Adrenal gland (tissue), 12 donors: ENCODE measurements around the gene SPPL2C. TPM values are rescaled to one million over a fixed set of nuclear protein-coding genes. Genes with fewer than 3 reads are reported as not detected.

Experiments
- DNase-seq, 7 donors: peaks; one replicate each; pipeline ENCODE4 v3.0.0-alpha.2; 2019 to 2020
- H3K27ac ChIP-seq, 5 donors: fragments of 200-600 bp; sonication (generic) in 4 of 5; 1 replicate in 3 of 5; 2 replicates in 2 of 5; pipeline versions ENCODE4 v1.5.1 to v1.8.0; 2016 to 2020; ENCODE audit warnings: mild to moderate bottlenecking in 1 of 5
- H3K27me3 ChIP-seq: fragments of 200-600 bp; 2 replicates; pipeline ENCODE4 v1.8.0; 2021
- H3K36me3 ChIP-seq, 2 donors: fragments of 200-600 bp; replicated peaks in 1 of 2; 1 replicate in 1 of 2; 2 replicates in 1 of 2; pipeline versions ENCODE4 v1.5.1 to v1.8.0; 2018 to 2022
- H3K4me1 ChIP-seq, 2 donors: fragments of 200-600 bp; replicated peaks in 1 of 2; 1 replicate in 1 of 2; 2 replicates in 1 of 2; pipeline versions ENCODE4 v1.5.1 to v1.8.0; 2018 to 2021
- H3K4me3 ChIP-seq, 4 donors: fragments of 200-600 bp; sonication (generic) in 3 of 4; one replicate each; pipeline ENCODE4 v1.5.1; 2016 to 2018
- H3K9me3 ChIP-seq, 3 donors: fragments of 200-600 bp; sonication (generic) in 1 of 3; replicated peaks in 1 of 3; 1 replicate in 2 of 3; 2 replicates in 1 of 3; pipeline versions ENCODE4 v1.5.1 to v1.8.0; 2016 to 2021
- CTCF ChIP-seq, 6 experiments: fragments of 450-650 bp in 4 of 6; fragments of 200-600 bp in 2 of 6; sonication (generic) in 1 of 6; IDR thresholded peaks; 1 replicate in 5 of 6; 2 replicates in 1 of 6; pipeline versions ENCODE4 v1.5.1 to v1.8.0; 2016 to 2021; ENCODE audit warnings: antibody characterized with exemption in 6 of 6, mild to moderate bottlenecking in 2 of 6, moderate library complexity in 1 of 6
- POLR2A ChIP-seq, 2 donors: fragments of 450-650 bp; IDR thresholded peaks; one replicate each; pipeline ENCODE4 v1.6.1; 2017; ENCODE audit warnings: antibody characterized with exemption in 2 of 2, mild to moderate bottlenecking in 2 of 2, moderate library complexity in 1 of 2
- WGBS, 4 donors: extraction: QIAGEN DNeasy Blood & Tissue Kit in 2 of 4; methylation state at CpG; one replicate each; pipeline versions ENCODE4 v1.1.5 to v1.1.7; 2013 to 2017; 5-methylcytosine and 5-hydroxymethylcytosine counted together
- intact Hi-C, 2 donors: fragments of 100-400 bp; cut with DNase I; formaldehyde crosslinking; loops; one replicate each; pipeline versions ENCODE4 v1.14.1 to v1.15.0; 2022 to 2023
- polyA plus RNA-seq, 3 donors: library from polyadenylated mRNA; stranded (reverse); fragments of 200-250 nt in 2 of 3; fragments of 350-450 nt in 1 of 3; fragmentation: Illumina TruSeq in 1 of 3; extraction: RNeasy Lipid Tissue Mini Kit (QIAGEN cat#74804) in 1 of 3; gene quantifications; one replicate each; pipeline ENCODE4 v1.2.3, GENCODE V29; 2013 to 2014
- total RNA-seq, 9 donors: library from RNA; depleted of rRNA in 4 of 9; stranded (reverse); fragments of >200 nt in 4 of 9; fragments of 120-200 nt in 1 of 9; fragmentation: NEBNext Ultra II Directional in 1 of 9; extraction: Animal tissue kit (Norgen Biotek cat#: 25700) in 1 of 9; gene quantifications; one replicate each; pipeline versions ENCODE4 v1.1.0 to v1.2.4, GENCODE V29; 2013 to 2023
- donor health status: healthy with polysubstance abuse.
- donor health status: Bipolar disorder and iron deficiency.
- donor health status: DM: yes; HTN: yes; CAD: no.
- donor health status: DM: no; HTN: no; CAD: no.
- donor health status: DM: no; HTN: no; CAD: no.
- donor health status: DM: yes; HTN: yes; CAD: no.

SPPL2C gene
- total and polyA plus RNA-seq, 12 donors, result not detected

GRCh38 chr17:45850468-45850867 lies 5.8 kb downstream of the SPPL2C start:
- Histone ChIP-seq H3K27ac (no peak overlapping the region), H3K27me3 (no peaks in the 10 kb centered on the region), H3K4me1 (no peaks in the 10 kb centered on the region), H3K36me3 (no peaks in the 10 kb centered on the region), H3K9me3 (no peaks in the 10 kb centered on the region), H3K4me3 (no peak overlapping the region)
- intact Hi-C loops, result no loop called here
- 86 to 90% (median 88%) methylated on average over 4 to 5 of the region's 5 CpGs for WGBS, 4 donors
- DNase-seq, result no peak
- no peak for TF ChIP-seq CTCF (IDR thresholded peaks at IDR 0.05)
- no peak for TF ChIP-seq POLR2A (IDR thresholded peaks at IDR 0.05)

DNA sequence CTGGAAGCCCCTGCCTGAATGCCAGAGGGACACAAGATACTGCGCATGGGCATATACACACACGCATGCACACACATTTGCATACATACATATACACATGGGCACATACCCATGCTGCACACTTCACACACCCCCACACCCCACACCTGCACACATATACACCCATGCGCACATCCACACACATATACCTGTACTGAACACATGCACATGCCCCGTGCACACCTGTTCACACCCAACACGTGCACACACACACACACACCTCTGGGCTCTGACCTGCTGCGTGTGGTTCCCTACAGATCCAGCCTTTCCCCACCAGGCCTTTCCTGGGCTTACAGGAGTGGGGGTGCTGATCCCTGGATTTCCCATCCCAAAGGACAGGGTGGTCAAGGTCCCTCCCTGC lies 6.3 kb downstream of the SPPL2C start:
- DNase-seq, result no peak
- H3K4me3 ChIP-seq, result no peak overlapping the region
- no peak for TF ChIP-seq CTCF (IDR thresholded peaks at IDR 0.05)
- no peaks in the 10 kb centered on the region for H3K4me1 ChIP-seq
- H3K27ac ChIP-seq, result no peak overlapping the region
- H3K9me3 ChIP-seq, result no peaks in the 10 kb centered on the region
- no peaks in the 10 kb centered on the region for H3K27me3 ChIP-seq
- 78 to 86% (median 83%) methylated on average over 6 of the region's 6 CpGs for WGBS, 4 donors
- no peaks in the 10 kb centered on the region for H3K36me3 ChIP-seq
- intact Hi-C loops, result no loop called here

DNA sequence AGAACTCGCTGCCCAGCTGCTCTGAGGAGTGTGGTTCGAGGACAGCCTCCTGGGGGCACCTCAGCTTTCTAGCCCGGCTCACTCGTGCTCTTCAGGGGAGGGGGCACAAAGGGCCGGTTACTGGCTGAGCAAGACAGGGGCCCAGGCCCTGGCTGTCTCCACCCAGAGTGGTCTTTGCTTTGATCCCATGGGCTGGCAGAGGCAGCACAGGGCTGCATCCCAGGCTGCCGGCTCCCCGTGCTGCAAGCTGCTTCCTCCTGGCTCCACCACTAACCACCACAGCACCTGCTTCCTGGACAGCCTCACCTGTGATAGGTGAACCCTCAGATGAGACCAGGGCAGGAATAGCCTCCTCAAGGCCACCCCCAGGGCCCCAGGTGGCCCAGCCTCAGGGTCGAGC lies 6.8 kb downstream of the SPPL2C start:
- Histone ChIP-seq H3K36me3 (no peaks in the 10 kb centered on the region), H3K4me3 (no peak overlapping the region), H3K27me3 (no peaks in the 10 kb centered on the region), H3K4me1 (no peaks in the 10 kb centered on the region), H3K27ac (no peak overlapping the region), H3K9me3 (no peaks in the 10 kb centered on the region)
- TF ChIP-seq CTCF (IDR thresholded peaks at IDR 0.05) (no peak), POLR2A (IDR thresholded peaks at IDR 0.05) (no peak)
- intact Hi-C loops, result no loop called here
- no peak for DNase-seq
- 42 to 58% (median 50%) methylated on average over 5 to 8 of the region's 8 CpGs for WGBS, 4 donors

GRCh38 chr17:45851873-45852272 lies 7.2 kb downstream of the SPPL2C start:
- DNase-seq, result no peak
- no peak for TF ChIP-seq POLR2A (IDR thresholded peaks at IDR 0.05)
- TF ChIP-seq CTCF (IDR thresholded peaks at IDR 0.05), result no peak
- no peak overlapping the region for H3K27ac ChIP-seq
- no peaks in the 10 kb centered on the region for H3K36me3 ChIP-seq
- no peaks in the 10 kb centered on the region for H3K4me1 ChIP-seq
- no peaks in the 10 kb centered on the region for H3K27me3 ChIP-seq
- H3K4me3 ChIP-seq, result no peak overlapping the region
- H3K9me3 ChIP-seq, result no peaks in the 10 kb centered on the region
- intact Hi-C loops, result no loop called here
- WGBS, 4 donors, result 23 to 60% (median 46%) methylated on average over 1 of the region's 1 CpG
